ENCODE data around the gene ARCN1.

The ARCN1 gene

GRCh38 chr11:118629761-118630661, 57.8 kb downstream of the ARCN1 start:
- no peak for DNase-seq (ENCODE audit: low read depth in 1 of 2, low spot score in 1 of 2)
- no peak overlapping the region for H3K27ac ChIP-seq (replicated peaks)
- H3K4me3 ChIP-seq (replicated peaks; ENCODE audit: insufficient read depth, low read length), result no peak overlapping the region
- TF ChIP-seq POLR2AphosphoS5 (IDR thresholded peaks at IDR 0.05; ENCODE audit: low read depth) (no peak), SPI1 (IDR thresholded peaks at IDR 0.05; ENCODE audit: borderline replicate concordance, low read depth) (no peak), REST (IDR thresholded peaks at IDR 0.05; ENCODE audit: insufficient replicate concordance, low read depth) (no peak), GABPA (IDR thresholded peaks at IDR 0.05; ENCODE audit: low read depth) (no peak)
- TF ChIP-seq, protein P1, sequence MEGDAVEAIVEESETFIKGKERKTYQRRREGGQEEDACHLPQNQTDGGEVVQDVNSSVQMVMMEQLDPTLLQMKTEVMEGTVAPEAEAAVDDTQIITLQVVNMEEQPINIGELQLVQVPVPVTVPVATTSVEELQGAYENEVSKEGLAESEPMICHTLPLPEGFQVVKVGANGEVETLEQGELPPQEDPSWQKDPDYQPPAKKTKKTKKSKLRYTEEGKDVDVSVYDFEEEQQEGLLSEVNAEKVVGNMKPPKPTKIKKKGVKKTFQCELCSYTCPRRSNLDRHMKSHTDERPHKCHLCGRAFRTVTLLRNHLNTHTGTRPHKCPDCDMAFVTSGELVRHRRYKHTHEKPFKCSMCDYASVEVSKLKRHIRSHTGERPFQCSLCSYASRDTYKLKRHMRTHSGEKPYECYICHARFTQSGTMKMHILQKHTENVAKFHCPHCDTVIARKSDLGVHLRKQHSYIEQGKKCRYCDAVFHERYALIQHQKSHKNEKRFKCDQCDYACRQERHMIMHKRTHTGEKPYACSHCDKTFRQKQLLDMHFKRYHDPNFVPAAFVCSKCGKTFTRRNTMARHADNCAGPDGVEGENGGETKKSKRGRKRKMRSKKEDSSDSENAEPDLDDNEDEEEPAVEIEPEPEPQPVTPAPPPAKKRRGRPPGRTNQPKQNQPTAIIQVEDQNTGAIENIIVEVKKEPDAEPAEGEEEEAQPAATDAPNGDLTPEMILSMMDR (IDR thresholded peaks at IDR 0.05; ENCODE audit: insufficient read depth, low read length), result no peak
- peaks cover 19% of the 10 kb centered on the region for H3K27me3 ChIP-seq (ENCODE audit: insufficient read depth, poor library complexity, severe bottlenecking)

GRCh38 chr11:118631142-118631909, 59.1 kb downstream of the ARCN1 start:
- DNase-seq (ENCODE audit: low read depth in 1 of 2, low spot score in 1 of 2), result no peak
- Histone ChIP-seq H3K27me3 (ENCODE audit: insufficient read depth, poor library complexity, severe bottlenecking) (peaks cover 28% of the 10 kb centered on the region), H3K4me3 (replicated peaks; ENCODE audit: insufficient read depth, low read length) (no peak overlapping the region), H3K27ac (replicated peaks) (no peak overlapping the region)
- TF ChIP-seq POLR2AphosphoS5 (IDR thresholded peaks at IDR 0.05; ENCODE audit: low read depth) (no peak), GABPA (IDR thresholded peaks at IDR 0.05; ENCODE audit: low read depth) (no peak), REST (IDR thresholded peaks at IDR 0.05; ENCODE audit: insufficient replicate concordance, low read depth) (no peak), SPI1 (IDR thresholded peaks at IDR 0.05; ENCODE audit: borderline replicate concordance, low read depth) (no peak)
- TF ChIP-seq, protein P1 (IDR thresholded peaks at IDR 0.05; ENCODE audit: insufficient read depth, low read length), result no peak

DNA sequence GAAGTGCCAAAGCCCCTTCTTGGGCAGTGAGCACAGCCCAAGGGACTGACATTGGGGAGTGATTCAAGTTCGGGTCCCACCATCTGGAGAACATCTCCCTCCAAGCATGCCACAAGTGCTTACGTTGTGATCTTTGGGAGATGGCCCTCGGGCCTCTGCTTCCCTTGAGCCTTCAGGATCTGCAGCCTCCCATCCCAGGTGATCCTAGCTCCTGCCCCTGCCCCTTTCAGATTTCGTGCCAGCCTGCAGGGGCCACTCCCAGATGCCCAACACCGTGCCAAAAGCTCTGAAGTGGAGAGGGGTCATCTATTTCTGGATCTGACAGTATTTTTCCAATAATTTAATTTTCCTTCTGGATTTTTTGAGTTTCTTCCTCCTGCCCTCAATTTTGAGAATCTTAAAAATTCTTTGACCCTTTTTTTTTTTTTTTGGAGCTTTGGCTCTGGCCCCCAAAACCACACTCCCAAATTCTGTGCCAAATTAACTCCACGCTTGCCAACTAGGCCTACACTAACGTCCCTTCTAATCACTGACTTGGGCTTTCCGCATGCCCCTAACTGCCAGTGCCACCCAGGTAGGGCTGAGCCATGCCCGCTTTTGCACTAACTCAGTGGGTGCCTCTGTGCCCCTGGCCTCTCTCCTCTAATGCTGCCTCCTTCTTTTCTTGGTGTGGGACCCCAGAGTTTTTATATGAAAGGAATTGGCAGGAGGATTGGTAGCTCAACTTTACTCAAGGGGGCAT, 60.5 kb downstream of the ARCN1 start:
- no peak for DNase-seq (ENCODE audit: low read depth in 1 of 2, low spot score in 1 of 2)
- TF ChIP-seq POLR2AphosphoS5 (IDR thresholded peaks at IDR 0.05; ENCODE audit: low read depth) (no peak), REST (IDR thresholded peaks at IDR 0.05; ENCODE audit: insufficient replicate concordance, low read depth) (no peak), SPI1 (IDR thresholded peaks at IDR 0.05; ENCODE audit: borderline replicate concordance, low read depth) (no peak), GABPA (IDR thresholded peaks at IDR 0.05; ENCODE audit: low read depth) (no peak)
- TF ChIP-seq, protein P1 (IDR thresholded peaks at IDR 0.05; ENCODE audit: insufficient read depth, low read length), result no peak

More for the DNA sequence above, 60.5 kb downstream of the ARCN1 start:
- Histone ChIP-seq H3K27me3 (ENCODE audit: insufficient read depth, poor library complexity, severe bottlenecking) (peaks cover 29% of the 10 kb centered on the region), H3K27ac (replicated peaks) (no peak overlapping the region), H3K4me3 (replicated peaks; ENCODE audit: insufficient read depth, low read length) (no peak overlapping the region)

Data from HL-60 (cell line).